Nephron progenitor cell (in vitro differentiated cells): Measurements from ENCODE around the gene CEBPZ.
"Not testable (repeated sequence)": the region's sequence is repeated elsewhere in the genome, so short reads cannot be mapped to it uniquely, and the experiment has no call there.

Source experiments
- DNase-seq: peaks from one replicate; pipeline ENCODE4 v3.0.0; 2021
- H3K27ac Mint-ChIP-seq: 2 replicates; pipeline ENCODE4 v1.8.0; 2021; ENCODE audit warnings: mild to moderate bottlenecking, moderate library complexity, mixed read lengths
- H3K27me3 Mint-ChIP-seq: 2 replicates; pipeline ENCODE4 v1.8.0; 2021; ENCODE audit warnings: mild to moderate bottlenecking, low read depth, mixed read lengths; ENCODE audit not compliant: poor library complexity
- H3K36me3 Mint-ChIP-seq: 2 replicates; pipeline ENCODE4 v1.8.0; 2021; ENCODE audit warnings: low read depth, mixed read lengths
- H3K4me1 Mint-ChIP-seq: 2 replicates; pipeline ENCODE4 v1.8.0; 2021; ENCODE audit warnings: mixed read lengths
- H3K4me3 Mint-ChIP-seq: 2 replicates; pipeline ENCODE4 v1.8.0; 2021; ENCODE audit warnings: mild to moderate bottlenecking, moderate library complexity, mixed read lengths
- H3K9me3 Mint-ChIP-seq: 2 replicates; pipeline ENCODE4 v1.8.0; 2021; ENCODE audit warnings: mild to moderate bottlenecking, moderate library complexity, mixed read lengths
- CTCF ChIP-seq: fragments of 200-600 bp; sonication (generic); IDR thresholded peaks from 2 replicates; pipeline ENCODE4 v1.5.0; 2021; ENCODE audit warnings: antibody characterized with exemption

The CEBPZ gene

DNA sequence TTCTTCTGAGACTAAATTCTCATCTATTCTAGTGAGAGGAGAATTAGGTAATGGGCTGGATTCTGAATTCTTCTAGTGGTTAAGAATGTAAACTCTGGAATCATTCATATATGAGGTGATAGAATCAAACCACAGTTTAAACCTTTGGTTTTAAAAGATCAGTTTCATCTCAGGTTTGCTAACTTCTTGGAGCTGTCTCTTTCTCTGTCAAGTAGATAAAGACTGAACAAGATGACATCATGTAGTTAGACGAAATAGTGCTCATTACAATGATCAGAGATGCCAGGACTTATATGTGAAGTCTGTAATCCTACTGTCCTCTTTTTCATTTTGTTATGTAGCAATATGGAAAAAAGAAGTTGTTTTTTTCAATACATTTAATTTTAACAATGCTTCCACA, 30.2 kb downstream of the CEBPZ start:
- no peak overlapping the region for H3K27ac Mint-ChIP-seq
- no peaks in the 10 kb centered on the region for H3K27me3 Mint-ChIP-seq
- H3K36me3 Mint-ChIP-seq: peaks cover 56% of the 10 kb centered on the region
- peaks cover 22% of the 10 kb centered on the region for H3K9me3 Mint-ChIP-seq
- no peak overlapping the region for H3K4me3 Mint-ChIP-seq
- TF ChIP-seq CTCF: no peak
- DNase-seq: no peak
- H3K4me1 Mint-ChIP-seq: no peaks in the 10 kb centered on the region

- Mint-ChIP-seq H3K4me1 (no peaks in the 10 kb centered on the region), H3K36me3 (peaks cover 30% of the 10 kb centered on the region), H3K27me3 (no peaks in the 10 kb centered on the region), H3K27ac (no peak overlapping the region), H3K4me3 (no peak overlapping the region), H3K9me3 (peaks cover 7% of the 10 kb centered on the region)
- TF ChIP-seq CTCF: no peak
- DNase-seq: no peak
These were observed 32.7 kb downstream of the CEBPZ start for GRCh38 chr2:37198681-37199065.

DNA sequence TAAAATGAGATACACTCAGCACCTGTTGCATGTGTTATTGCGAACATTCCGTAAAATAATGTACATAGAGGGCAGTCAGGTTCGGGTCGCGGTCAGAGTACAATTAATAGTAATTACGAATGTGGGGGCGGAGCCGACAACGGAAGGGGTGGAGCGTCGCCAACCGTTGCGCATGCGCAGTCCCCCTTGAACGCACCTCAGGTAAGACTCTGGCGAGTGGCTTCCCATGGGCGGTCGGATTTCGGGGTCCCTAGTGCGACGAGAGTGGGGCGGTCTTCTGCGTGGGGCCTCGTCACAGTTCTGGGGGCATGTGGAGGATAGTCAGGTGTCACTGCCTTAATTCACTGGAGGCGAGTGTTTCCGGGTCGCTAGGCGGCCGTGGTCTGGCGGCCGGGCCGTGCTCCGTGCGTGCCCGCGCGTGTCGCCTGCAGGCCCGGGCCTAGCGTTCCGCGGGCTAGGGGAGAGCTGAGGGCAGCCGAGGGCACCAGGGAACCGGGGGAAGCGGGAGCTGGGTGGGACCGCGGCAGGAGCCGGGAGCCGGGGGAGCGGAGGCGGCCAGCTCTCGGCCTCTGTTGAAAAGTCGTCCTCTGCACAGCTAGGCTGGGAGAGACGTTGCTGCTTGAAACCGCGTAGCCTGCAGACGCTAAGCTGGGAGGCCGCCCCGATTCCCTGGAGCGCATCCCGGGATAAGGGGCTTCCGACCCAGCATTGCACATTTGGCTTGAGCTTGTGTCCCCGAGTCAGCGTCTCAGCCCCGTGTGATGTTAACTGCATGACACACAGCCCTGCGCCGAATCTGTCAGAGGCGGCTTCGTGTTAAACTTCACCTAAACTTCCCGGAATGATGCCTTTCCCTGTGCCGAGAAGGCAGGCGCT, 34.8 kb downstream of the CEBPZ start, which contains the start of gene CEBPZOS:
CEBPZOS (plus strand) TSS at position 177 of the 876 bp plus-strand sequence. CDS start 3,209 bp downstream, outside the sequence.
- Mint-ChIP-seq H3K27ac (peak within 1 kb of the TSS; percentile 39), H3K4me3 (peak within 1 kb of the TSS; percentile 79)
- TF ChIP-seq CTCF: no peak

GRCh38 chr2:37195862-37196319, 35.5 kb downstream of the CEBPZ start:
- not testable (repeated sequence) for H3K36me3 Mint-ChIP-seq, H3K4me1 Mint-ChIP-seq, H3K27me3 Mint-ChIP-seq, H3K9me3 Mint-ChIP-seq, DNase-seq, H3K27ac Mint-ChIP-seq
- H3K4me3 Mint-ChIP-seq: peak overlapping the region; percentile 79

More for the DNA sequence above, 34.8 kb downstream of the CEBPZ start, which contains the start of gene CEBPZOS:
- peaks cover 3% of the 10 kb centered on the region for H3K9me3 Mint-ChIP-seq
- DNase-seq: no peak
- no peaks in the 10 kb centered on the region for H3K4me1 Mint-ChIP-seq
- H3K27me3 Mint-ChIP-seq: no peaks in the 10 kb centered on the region
- peaks cover 11% of the 10 kb centered on the region for H3K36me3 Mint-ChIP-seq

- no peak overlapping the region for H3K27ac Mint-ChIP-seq
- no peak for DNase-seq
- H3K9me3 Mint-ChIP-seq: peaks cover 3% of the 10 kb centered on the region
- H3K36me3 Mint-ChIP-seq: no peaks in the 10 kb centered on the region
- no peak overlapping the region for H3K4me3 Mint-ChIP-seq
- TF ChIP-seq CTCF: no peak
- H3K27me3 Mint-ChIP-seq: peaks cover 6% of the 10 kb centered on the region
- H3K4me1 Mint-ChIP-seq: no peaks in the 10 kb centered on the region
These were observed 38.8 kb downstream of the CEBPZ start for GRCh38 chr2:37192551-37192950.

DNA sequence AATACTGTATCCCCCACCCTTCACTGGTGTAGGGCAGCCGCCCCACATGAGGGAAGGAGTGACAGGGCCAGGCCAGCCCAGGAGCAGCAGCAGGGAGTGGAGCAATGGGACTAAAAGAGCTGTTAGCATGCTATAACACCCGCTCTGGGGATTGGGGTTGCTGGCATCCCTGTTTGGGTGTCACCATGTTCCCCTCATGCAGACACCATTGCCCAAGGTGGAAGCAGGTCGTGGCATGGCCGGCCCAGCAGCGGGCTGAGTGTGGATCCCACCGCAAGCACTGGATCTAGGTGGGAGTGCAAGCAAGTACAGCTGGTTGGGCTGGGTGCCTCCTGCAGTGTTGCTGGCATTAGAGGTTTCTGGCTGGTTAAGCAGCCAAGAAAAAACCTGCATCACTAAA, 39.6 kb downstream of the CEBPZ start:
- no peak overlapping the region for H3K27ac Mint-ChIP-seq
- no peak for TF ChIP-seq CTCF
- H3K27me3 Mint-ChIP-seq: peaks cover 6% of the 10 kb centered on the region
- peaks cover 3% of the 10 kb centered on the region for H3K9me3 Mint-ChIP-seq
- no peaks in the 10 kb centered on the region for H3K4me1 Mint-ChIP-seq
- H3K4me3 Mint-ChIP-seq: no peak overlapping the region
- H3K36me3 Mint-ChIP-seq: no peaks in the 10 kb centered on the region
- DNase-seq: no peak
